ENCODE data around the gene MCHR1. TPM values are rescaled to one million over a fixed set of nuclear protein-coding genes. Genes with fewer than 3 reads are reported as not detected.

MCHR1 gene
- total RNA-seq, 4 donors from 2014 or later, result 0.64 to 2.1 (median 0.81) TPM; not detected in 1

GRCh38 chr22:40635043-40635939, 44.0 kb upstream of the MCHR1 start:
- H3K4me3 ChIP-seq, result peak overlapping the region; percentile 100
- TF ChIP-seq POLR2A (IDR thresholded peaks at IDR 0.05), result no peak
- TF ChIP-seq POLR2AphosphoS5 (IDR thresholded peaks at IDR 0.05), result no peak
- no peak for TF ChIP-seq EP300 (IDR thresholded peaks at IDR 0.05)
- TF ChIP-seq, protein P1, sequence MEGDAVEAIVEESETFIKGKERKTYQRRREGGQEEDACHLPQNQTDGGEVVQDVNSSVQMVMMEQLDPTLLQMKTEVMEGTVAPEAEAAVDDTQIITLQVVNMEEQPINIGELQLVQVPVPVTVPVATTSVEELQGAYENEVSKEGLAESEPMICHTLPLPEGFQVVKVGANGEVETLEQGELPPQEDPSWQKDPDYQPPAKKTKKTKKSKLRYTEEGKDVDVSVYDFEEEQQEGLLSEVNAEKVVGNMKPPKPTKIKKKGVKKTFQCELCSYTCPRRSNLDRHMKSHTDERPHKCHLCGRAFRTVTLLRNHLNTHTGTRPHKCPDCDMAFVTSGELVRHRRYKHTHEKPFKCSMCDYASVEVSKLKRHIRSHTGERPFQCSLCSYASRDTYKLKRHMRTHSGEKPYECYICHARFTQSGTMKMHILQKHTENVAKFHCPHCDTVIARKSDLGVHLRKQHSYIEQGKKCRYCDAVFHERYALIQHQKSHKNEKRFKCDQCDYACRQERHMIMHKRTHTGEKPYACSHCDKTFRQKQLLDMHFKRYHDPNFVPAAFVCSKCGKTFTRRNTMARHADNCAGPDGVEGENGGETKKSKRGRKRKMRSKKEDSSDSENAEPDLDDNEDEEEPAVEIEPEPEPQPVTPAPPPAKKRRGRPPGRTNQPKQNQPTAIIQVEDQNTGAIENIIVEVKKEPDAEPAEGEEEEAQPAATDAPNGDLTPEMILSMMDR (IDR thresholded peaks at IDR 0.05), result no peak
- H3K9me3 ChIP-seq, result no peaks in the 10 kb centered on the region
- no peak for DNase-seq (ENCODE audit: low spot score in 2 of 2)
- WGBS, result 25% methylated on average over 19 of the region's 21 CpGs
- H3K27me3 ChIP-seq, result no peaks in the 10 kb centered on the region
- H3K27ac ChIP-seq, result peak overlapping the region; percentile 91
- H3K4me1 ChIP-seq, result peaks cover 26% of the 10 kb centered on the region
- H3K36me3 ChIP-seq, result no peaks in the 10 kb centered on the region

GRCh38 chr22:40635940-40636379, 43.3 kb upstream of the MCHR1 start:
- TF ChIP-seq POLR2A (IDR thresholded peaks at IDR 0.05) (no peak), EP300 (IDR thresholded peaks at IDR 0.05) (no peak), POLR2AphosphoS5 (IDR thresholded peaks at IDR 0.05) (no peak)
- TF ChIP-seq, protein P1 (IDR thresholded peaks at IDR 0.05), result no peak
- H3K9me3 ChIP-seq, result no peaks in the 10 kb centered on the region
- H3K4me1 ChIP-seq, result peaks cover 26% of the 10 kb centered on the region
- peak overlapping the region; percentile 100 for H3K4me3 ChIP-seq
- DNase-seq (ENCODE audit: low spot score in 2 of 2), result peak in 1 of 2 donors; percentile 66
- no peaks in the 10 kb centered on the region for H3K36me3 ChIP-seq
- H3K27me3 ChIP-seq, result no peaks in the 10 kb centered on the region
- WGBS, result 0% methylated on average over 1 of the region's 31 CpGs
- peak overlapping the region; percentile 91 for H3K27ac ChIP-seq

DNA sequence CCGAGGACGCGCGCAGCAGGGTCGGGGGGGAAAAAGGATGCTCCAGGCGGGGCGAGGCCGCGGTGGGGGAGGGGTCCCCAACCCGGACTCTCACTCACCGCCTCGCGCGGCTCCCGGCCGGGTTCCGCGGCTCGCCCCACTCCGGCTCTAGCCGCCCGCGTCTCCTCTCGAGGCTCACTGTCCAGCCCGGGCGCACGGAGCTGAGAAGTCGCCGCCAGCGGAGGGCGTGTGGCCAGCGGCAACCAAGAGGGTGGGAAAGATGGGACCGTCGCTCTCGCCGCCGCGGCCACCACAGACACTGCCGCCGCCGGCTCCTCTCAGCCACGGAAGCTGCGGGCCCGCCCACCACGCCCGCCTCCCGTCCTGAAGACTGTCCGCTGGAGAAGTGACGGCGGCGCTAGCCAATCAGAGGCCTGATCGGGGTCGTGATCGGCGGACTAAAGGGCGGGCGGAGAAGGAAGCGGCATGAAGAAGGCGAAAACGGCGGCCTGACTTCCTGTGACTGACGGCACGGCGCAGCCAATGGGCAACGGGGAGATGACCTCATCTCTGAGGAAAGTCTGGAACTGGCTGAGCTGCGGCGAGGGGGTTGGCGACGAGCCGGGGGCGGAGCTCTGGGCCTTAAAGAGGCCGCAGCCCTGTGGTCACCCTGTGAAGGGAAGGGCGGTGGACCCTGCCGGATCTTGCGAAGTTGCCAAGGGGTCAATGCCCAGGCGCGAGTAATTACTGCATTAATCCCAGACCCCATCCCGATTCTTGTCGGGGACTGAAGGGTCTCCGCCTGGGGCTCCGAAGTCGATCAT, 42.7 kb upstream of the MCHR1 start, which contains the start of gene MRTFA:
MRTFA (minus strand) TSS at position 340 of the 803 bp plus-strand sequence.
- Histone ChIP-seq H3K9me3 (no peaks in the 10 kb centered on the region), H3K27me3 (no peaks in the 10 kb centered on the region), H3K27ac (peak within 1 kb of the TSS; percentile 91), H3K4me3 (peak within 1 kb of the TSS; percentile 100), H3K4me1 (peaks cover 26% of the 10 kb centered on the region), H3K36me3 (no peaks in the 10 kb centered on the region)
- TF ChIP-seq EP300 (IDR thresholded peaks at IDR 0.05) (no peak), POLR2AphosphoS5 (IDR thresholded peaks at IDR 0.05) (peak; percentile 65 to 78 (median 74)), POLR2A (IDR thresholded peaks at IDR 0.05) (peak; percentile 68 to 98)
- TF ChIP-seq, protein P1 (IDR thresholded peaks at IDR 0.05), result no peak
- DNase-seq (ENCODE audit: low spot score in 2 of 2), result peak; percentile 100
- WGBS, result no CpG with 5 or more reads among the region's 82 CpGs

DNA sequence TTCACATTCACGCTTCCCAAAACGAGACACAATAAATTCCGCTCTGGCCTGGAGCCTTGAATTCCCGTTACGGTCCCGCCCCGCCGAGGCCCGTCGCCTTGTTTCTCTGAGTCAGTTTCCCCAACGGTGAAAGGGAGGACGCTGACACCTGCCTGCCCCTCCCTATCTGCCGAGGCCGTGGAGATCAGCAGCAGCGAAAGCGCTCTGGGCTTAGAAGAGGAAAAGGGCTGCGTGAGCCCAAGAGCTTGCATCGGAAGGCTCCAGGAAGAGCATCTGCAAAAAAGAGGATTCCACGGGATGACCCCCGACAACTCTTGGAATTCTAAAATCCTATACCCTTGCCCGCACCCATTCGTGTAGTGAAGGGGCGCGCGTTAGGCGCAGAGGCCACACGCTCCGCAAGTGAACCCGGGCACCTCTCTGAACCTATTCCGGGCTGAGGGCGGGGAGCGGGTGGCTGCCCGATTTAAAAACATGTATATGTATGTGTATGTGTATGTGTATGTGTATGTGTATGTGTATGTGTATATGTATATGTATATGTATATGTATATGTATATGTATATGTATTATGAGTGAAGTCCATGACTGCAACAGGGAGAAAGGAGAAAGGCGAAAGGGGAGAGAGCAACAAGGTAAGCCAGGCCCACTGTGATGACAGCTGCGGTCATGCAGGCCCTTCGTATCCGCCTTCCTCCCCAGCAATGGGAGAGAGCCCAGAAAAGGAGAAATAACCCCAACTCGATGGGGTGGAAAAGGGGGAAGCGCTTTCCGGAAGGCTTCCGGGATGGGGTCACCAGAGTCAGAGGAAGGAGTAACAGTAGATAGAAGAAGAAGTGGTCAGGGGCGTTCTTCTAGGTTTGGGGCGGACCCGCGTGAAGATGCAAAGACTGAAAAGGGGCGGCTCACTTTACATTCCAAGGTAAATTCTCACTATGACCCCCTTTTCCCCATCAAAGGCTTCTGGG, 41.8 kb upstream of the MCHR1 start:
- peak overlapping the region; percentile 91 for H3K27ac ChIP-seq
- H3K4me3 ChIP-seq, result peak overlapping the region; percentile 100
- H3K27me3 ChIP-seq, result no peaks in the 10 kb centered on the region
- no peaks in the 10 kb centered on the region for H3K36me3 ChIP-seq
- peak; percentile 73 to 84 for DNase-seq (ENCODE audit: low spot score in 2 of 2)
- TF ChIP-seq POLR2AphosphoS5 (IDR thresholded peaks at IDR 0.05), result no peak
- TF ChIP-seq POLR2A (IDR thresholded peaks at IDR 0.05), result no peak
- no peak for TF ChIP-seq EP300 (IDR thresholded peaks at IDR 0.05)
- H3K9me3 ChIP-seq, result no peaks in the 10 kb centered on the region
- WGBS, result 21% methylated on average over 31 of the region's 46 CpGs
- H3K4me1 ChIP-seq, result peaks cover 26% of the 10 kb centered on the region

DNA sequence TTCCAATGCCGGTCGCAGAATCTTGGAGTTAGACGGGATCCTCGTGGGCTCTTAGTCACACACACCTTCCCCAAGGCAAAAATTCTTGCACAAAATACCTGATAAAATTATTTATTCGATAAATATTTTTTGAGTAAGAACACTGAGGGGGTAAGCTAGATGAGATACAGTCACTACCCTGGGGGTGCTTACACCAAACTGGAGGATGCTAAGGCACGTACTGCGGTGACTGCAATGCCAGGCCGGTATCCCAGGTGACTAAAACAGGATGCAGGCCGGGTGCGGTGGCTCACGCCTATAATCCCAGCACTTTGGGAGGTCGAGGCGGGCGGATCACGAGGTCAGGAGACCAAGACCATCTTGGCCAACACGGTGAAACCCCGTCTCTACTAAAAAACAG, 41.0 kb upstream of the MCHR1 start:
- H3K4me3 ChIP-seq, result no peak overlapping the region
- H3K27ac ChIP-seq, result no peak overlapping the region
- TF ChIP-seq EP300 (IDR thresholded peaks at IDR 0.05) (no peak), POLR2AphosphoS5 (IDR thresholded peaks at IDR 0.05) (no peak), POLR2A (IDR thresholded peaks at IDR 0.05) (no peak)
- TF ChIP-seq, protein P1 (IDR thresholded peaks at IDR 0.05), result no peak
- H3K36me3 ChIP-seq, result no peaks in the 10 kb centered on the region
- no peak for DNase-seq (ENCODE audit: low spot score in 2 of 2)
- WGBS, result 90% methylated on average over 17 of the region's 17 CpGs
- H3K4me1 ChIP-seq, result peaks cover 26% of the 10 kb centered on the region
- H3K27me3 ChIP-seq, result no peaks in the 10 kb centered on the region
- H3K9me3 ChIP-seq, result no peaks in the 10 kb centered on the region

Data from suprapubic skin (tissue), 4 donors.